ENCODE measurements around the gene NAA80.

The NAA80 gene, protein sequence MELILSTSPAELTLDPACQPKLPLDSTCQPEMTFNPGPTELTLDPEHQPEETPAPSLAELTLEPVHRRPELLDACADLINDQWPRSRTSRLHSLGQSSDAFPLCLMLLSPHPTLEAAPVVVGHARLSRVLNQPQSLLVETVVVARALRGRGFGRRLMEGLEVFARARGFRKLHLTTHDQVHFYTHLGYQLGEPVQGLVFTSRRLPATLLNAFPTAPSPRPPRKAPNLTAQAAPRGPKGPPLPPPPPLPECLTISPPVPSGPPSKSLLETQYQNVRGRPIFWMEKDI

GRCh38 chr3:50298836-50299637, at the start of gene NAA80, which contains the start of gene HYAL3:
Gene NAA80 (minus strand): TSS chr3:50299405. CDS start chr3:50297463, 1,942 bp downstream.
Gene HYAL3 (minus strand): TSS chr3:50299405. CDS start chr3:50295602, 3,803 bp downstream.
- DNase-seq: peak; percentile 100

DNA sequence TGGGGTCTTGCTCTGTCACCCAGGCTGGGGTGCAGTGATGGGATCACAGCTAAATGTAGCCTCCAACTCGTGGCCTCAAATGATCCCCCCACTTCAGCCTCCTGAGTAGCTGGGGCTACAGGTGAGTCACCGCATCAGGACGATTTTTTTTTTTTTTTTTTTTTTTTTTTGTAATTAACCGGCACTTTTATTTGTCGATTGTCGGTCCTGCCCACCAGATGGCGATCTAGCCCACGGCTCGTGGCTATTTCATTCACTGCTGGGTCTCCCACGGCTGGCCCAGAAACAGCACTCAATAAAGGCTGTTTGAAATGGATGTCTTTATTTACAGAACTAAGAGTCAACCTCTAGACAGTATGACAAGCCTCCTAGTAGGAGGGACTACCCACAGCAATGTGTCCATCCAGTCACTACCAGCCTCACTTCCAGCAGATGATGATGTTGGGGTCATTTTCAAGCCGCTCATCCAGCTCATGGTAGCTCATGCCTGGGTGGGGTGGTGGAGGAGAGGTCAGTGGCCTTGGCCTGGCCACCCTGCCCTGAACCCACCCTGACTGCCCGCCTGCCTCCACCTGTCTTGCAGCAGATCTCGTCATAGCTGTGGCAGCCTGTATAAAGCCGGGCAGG, 48.1 kb upstream of the NAA80 start:
- DNase-seq: peak; percentile 82

DNA sequence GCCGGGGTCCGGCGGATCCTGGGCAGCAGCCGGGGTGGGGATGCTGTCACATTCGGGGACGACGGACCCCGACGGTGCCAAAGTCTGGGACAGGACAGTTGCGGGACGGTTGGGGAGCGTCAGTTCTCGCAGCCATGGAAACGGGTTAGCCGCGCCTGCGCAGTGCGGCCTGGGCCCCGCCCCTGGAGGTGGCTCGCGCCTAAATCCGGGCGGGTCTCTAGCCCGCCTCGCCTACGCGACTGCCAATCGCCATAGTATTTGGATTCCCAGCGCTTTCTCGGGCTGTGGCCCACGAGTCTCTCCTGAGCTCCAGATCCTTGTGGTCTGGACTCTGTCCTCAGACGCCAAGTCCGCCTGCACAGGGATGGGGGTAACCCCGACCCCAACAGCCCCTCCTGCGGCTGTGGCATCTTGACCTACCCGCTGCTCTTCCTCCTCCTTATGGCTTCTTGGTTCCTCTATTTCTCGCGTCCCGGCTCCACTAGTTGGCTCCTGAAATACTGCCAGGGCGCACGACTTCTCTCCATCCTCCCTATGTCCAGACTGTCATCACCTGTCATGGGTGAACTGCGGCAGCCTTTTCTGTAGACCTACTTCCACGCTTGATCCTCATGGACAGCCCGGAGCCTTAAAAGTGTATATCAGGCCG, 46.5 kb upstream of the NAA80 start, which contains the start of gene ZMYND10:
TSS of gene ZMYND10 (minus strand) at position 147 of the 649 bp plus-strand sequence. CDS start 153 bp downstream, outside the sequence.
- peak; percentile 79 for DNase-seq

GRCh38 chr3:50345008-50345407, 45.8 kb upstream of the NAA80 start:
- no peak for DNase-seq

DNA sequence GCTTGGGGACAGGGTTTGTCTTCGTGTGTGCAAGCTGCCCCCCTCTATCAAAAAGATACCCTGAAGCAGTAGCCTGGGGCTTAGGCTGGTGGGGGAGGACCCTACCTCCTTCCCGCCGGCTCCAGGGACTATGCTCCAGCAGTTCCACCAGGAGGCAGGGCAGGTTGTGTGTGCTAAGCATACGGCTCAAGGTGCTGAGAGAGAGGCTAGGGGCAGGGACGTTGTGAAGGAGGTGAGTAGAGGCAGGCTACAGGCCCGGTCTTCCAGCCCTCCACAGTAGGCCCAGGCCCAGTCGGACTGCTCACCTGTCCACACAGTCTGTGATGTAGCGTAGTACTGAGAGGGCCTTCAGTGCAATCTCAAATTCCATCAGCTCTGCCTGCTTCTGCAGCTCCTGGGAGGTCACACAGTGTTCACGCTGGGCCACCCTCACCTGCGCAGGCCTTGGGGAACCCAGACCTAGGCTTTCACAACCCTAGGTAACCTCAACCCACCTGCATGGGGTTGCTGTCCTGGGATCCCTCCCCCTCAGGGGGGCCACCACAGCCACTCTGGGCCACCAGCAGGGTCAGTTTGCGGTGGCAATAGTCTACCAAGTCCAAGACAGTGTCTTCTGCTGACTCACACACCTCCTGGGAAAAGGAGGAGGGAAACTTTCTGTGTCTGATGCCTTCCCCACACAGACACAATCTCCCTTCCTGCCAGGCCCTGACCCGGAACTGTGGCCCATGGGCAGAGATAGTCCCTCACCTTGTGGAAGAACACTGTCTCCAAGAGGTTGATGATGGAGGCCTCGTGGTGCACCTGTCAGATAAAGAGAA, 43.8 kb upstream of the NAA80 start:
- no peak for DNase-seq

GRCh38 chr3:50341996-50342650, 42.9 kb upstream of the NAA80 start:
- DNase-seq: no peak

GRCh38 chr3:50341537-50341936, 42.3 kb upstream of the NAA80 start:
- DNase-seq: no peak

GRCh38 chr3:50340448-50341329, 41.5 kb upstream of the NAA80 start, which contains the start of gene RASSF1:
Gene RASSF1 (minus strand): TSS chr3:50340836. CDS start chr3:50340805, 31 bp downstream.
- no peak for DNase-seq

- DNase-seq: no peak
Measured at GRCh38 chr3:50340147-50340447, 40.9 kb upstream of the NAA80 start.

GRCh38 chr3:50339485-50340146, 40.4 kb upstream of the NAA80 start:
- no peak for DNase-seq

DNA sequence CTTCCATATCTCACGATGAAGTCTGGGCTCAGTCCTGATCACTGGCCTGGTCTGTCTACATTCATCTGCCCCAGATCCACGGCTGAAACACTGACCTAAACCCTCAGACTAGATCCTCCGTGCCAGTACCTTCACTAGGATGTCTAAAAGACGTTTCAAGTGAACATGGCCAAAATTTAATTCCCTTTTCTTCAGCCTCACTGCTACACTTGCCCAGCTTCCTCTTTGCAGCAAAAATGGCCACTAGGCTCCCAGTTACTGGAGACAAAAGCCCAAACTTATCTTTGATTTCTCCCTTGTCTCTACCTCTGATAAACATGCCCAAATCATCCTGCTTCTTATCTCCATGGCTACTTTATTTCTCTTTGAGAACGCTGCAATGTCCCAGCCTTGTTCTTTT, 39.8 kb upstream of the NAA80 start:
- no peak for DNase-seq

GRCh38 chr3:50337175-50337861, 38.1 kb upstream of the NAA80 start:
- DNase-seq: peak; percentile 100

- DNase-seq: no peak
Measured at GRCh38 chr3:50336452-50337174, 37.4 kb upstream of the NAA80 start.

DNA sequence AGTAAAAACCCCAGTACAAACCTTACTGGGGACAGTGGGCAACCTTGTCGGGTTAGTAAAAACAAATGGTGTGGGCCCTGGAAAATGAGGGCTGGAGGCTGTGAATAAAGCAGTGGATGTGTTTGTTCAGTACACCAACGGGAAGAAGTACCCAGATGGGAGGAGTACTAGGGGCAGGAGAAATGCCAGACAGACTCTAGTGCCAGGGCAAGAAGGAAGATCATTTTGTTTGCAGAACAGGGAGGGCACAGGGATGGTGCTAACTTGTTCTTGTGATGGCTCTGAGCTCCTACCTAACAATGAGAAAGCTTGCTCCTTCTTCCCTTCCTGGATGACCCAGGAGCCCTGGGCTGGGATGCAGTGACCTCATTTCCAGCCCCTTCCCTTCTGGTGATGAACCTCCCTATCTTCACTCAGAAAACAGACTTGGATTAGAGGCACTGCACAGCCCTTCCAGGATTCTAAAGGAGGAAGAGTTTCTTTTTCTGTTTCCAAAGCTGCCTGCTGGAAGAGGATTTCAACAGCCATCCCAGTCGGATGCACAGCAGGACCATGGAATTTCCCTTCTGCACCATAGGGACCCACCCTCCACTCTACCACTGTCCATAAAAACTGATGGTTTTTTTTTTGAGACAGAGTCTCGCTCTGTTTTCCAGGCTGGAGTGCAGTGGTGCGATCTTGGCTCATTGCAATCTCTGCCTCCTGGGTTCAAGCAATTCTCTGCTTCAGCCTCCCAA, 35.3 kb upstream of the NAA80 start:
- no peak for DNase-seq

GRCh38 chr3:50333744-50334328, 34.6 kb upstream of the NAA80 start:
- no peak for DNase-seq

- DNase-seq: no peak
Measured at GRCh38 chr3:50331364-50331907, 32.2 kb upstream of the NAA80 start.

DNA sequence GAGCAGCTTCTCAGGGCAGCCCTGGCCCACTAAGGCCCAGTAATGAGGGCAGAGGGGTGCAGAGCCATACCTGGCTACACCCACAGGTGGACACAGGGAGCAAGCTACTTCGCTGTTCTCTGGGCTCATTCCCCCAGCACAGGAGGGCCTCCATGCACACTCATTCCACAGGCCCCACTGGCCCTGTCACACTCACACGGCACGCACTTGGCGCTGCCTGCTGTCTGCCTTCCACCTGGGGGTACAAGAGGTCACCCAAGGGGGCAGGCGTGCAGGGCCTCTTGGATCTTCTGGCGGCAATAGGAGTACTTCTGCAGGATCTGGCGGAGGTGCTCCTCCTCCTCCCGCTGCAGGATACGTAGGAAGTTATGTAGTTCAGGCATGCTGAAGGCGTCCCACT, 31.1 kb upstream of the NAA80 start:
- DNase-seq: no peak

Data from islet precursor cell (in vitro differentiated cells).